SK-N-SH treated with all-trans-retinoic acid at 6 μM for 48 hours (cell line): ENCODE measurements around the gene KIFC3.

Experiments used
- ATAC-seq: fragments of 200-7000 bp; cut with Tn5 transposase; 3 replicates; pipeline ENCODE4 v1.9.1; 2020; ENCODE audit warnings: mild to moderate bottlenecking, moderate library complexity
- ARNTL ChIP-seq: fragments of 450-650 bp; formaldehyde crosslinking; IDR thresholded peaks from 2 replicates; pipeline ENCODE4 v1.5.0; 2020; ENCODE audit warnings: low read depth, mild to moderate bottlenecking, moderate library complexity, borderline replicate concordance
- BACH2 ChIP-seq: fragments of 250-450 bp; sonication (Bioruptor Pico); IDR thresholded peaks from 2 replicates; pipeline ENCODE4 v1.9.0; 2021; ENCODE audit warnings: mild to moderate bottlenecking, borderline replicate concordance
- CREB5 ChIP-seq: fragments of 250-450 bp; sonication (Bioruptor Pico); IDR thresholded peaks from 2 replicates; pipeline ENCODE4 v1.5.1; 2020; ENCODE audit warnings: low read depth, mild to moderate bottlenecking, moderate library complexity
- CSDC2 ChIP-seq: fragments of 250-450 bp; sonication (Bioruptor Pico); IDR thresholded peaks from 2 replicates; pipeline ENCODE4 v1.5.0; 2020; ENCODE audit warnings: mild to moderate bottlenecking, moderate library complexity
- CSRNP3 ChIP-seq: fragments of 250-450 bp; sonication (Bioruptor Pico); IDR thresholded peaks from 2 replicates; pipeline ENCODE4 v1.5.1; 2021; ENCODE audit warnings: mild to moderate bottlenecking, moderate library complexity
- ESRRG ChIP-seq: fragments of 250-450 bp; sonication (Bioruptor Pico); IDR thresholded peaks from 2 replicates; pipeline ENCODE4 v1.6.1; 2021; ENCODE audit warnings: mild to moderate bottlenecking
- GLIS3 ChIP-seq: fragments of 250-450 bp; sonication (Bioruptor Pico); IDR thresholded peaks from 2 replicates; pipeline ENCODE4 v1.5.0; 2020; ENCODE audit warnings: mild to moderate bottlenecking, moderate library complexity
- ISL1 ChIP-seq: fragments of 250-450 bp; sonication (Bioruptor Pico); IDR thresholded peaks from 2 replicates; pipeline ENCODE4 v2.1.2; 2022; ENCODE audit warnings: mild to moderate bottlenecking, moderate library complexity
- OSR1 ChIP-seq: fragments of 250-450 bp; sonication (Bioruptor Pico); IDR thresholded peaks from 2 replicates; pipeline ENCODE4 v1.8.0; 2022; ENCODE audit warnings: moderate library complexity, mild to moderate bottlenecking, inconsistent platforms
- PPARA ChIP-seq: fragments of 250-450 bp; sonication (Bioruptor Pico); IDR thresholded peaks from 2 replicates; pipeline ENCODE4 v1.5.0; 2020; ENCODE audit warnings: mild to moderate bottlenecking, borderline replicate concordance
- RARB ChIP-seq: fragments of 250-450 bp; sonication (Bioruptor Pico); IDR thresholded peaks from 2 replicates; pipeline ENCODE4 v1.8.0; 2021; ENCODE audit warnings: mild to moderate bottlenecking, moderate library complexity
- TCF4 ChIP-seq: fragments of 250-450 bp; sonication (Bioruptor Pico); IDR thresholded peaks from 2 replicates; pipeline ENCODE4 v1.8.0; 2021; ENCODE audit warnings: mild to moderate bottlenecking, moderate library complexity, borderline replicate concordance
- TOX ChIP-seq: fragments of 250-450 bp; sonication (Bioruptor Pico); IDR thresholded peaks from 2 replicates; pipeline ENCODE4 v1.8.0; 2021; ENCODE audit warnings: mild to moderate bottlenecking, moderate library complexity, borderline replicate concordance
- ZC3H10 ChIP-seq: fragments of 250-450 bp; sonication (Bioruptor Pico); IDR thresholded peaks from 2 replicates; pipeline ENCODE4 v1.5.1; 2021; ENCODE audit warnings: mild to moderate bottlenecking, moderate library complexity
- ZFP3 ChIP-seq: fragments of 250-450 bp; sonication (Bioruptor Pico); IDR thresholded peaks from 2 replicates; pipeline ENCODE4 v1.5.0; 2020; ENCODE audit warnings: mild to moderate bottlenecking, moderate library complexity
- ZFP30 ChIP-seq: fragments of 450-650 bp; formaldehyde crosslinking; IDR thresholded peaks from 2 replicates; pipeline ENCODE4 v1.5.0; 2022; ENCODE audit warnings: mild to moderate bottlenecking, moderate library complexity
- ZNF565 ChIP-seq: fragments of 450-650 bp; formaldehyde crosslinking; conservative IDR thresholded peaks from 2 replicates; pipeline ENCODE4 v1.5.0; 2020; ENCODE audit warnings: low read depth, mild to moderate bottlenecking, moderate library complexity
- ZNF70 ChIP-seq: fragments of 450-650 bp; formaldehyde crosslinking; IDR thresholded peaks from 2 replicates; pipeline ENCODE4 v1.5.0; 2020; ENCODE audit warnings: mild to moderate bottlenecking, moderate library complexity
- ZNF8 ChIP-seq: fragments of 450-650 bp; formaldehyde crosslinking; IDR thresholded peaks from 2 replicates; pipeline ENCODE4 v1.5.0; 2020; ENCODE audit warnings: mild to moderate bottlenecking, moderate library complexity
- TF ChIP-seq, protein P1 (sequence below): fragments of 250-450 bp; sonication (Bioruptor Pico); IDR thresholded peaks from 2 replicates; pipeline ENCODE4 v1.5.0; 2020; ENCODE audit warnings: mild to moderate bottlenecking, moderate library complexity
- TF ChIP-seq, protein P2 (sequence below): fragments of 250-450 bp; sonication (Bioruptor Pico); IDR thresholded peaks from 2 replicates; pipeline ENCODE4 v1.8.0; 2020; ENCODE audit warnings: mild to moderate bottlenecking, moderate library complexity, borderline replicate concordance
- TF ChIP-seq, protein P3 (sequence below): fragments of 250-450 bp; sonication (Bioruptor Pico); IDR thresholded peaks from 2 replicates; pipeline ENCODE4 v1.8.0; 2021; ENCODE audit warnings: low read depth, mild to moderate bottlenecking, moderate library complexity, borderline replicate concordance

The KIFC3 gene

DNA sequence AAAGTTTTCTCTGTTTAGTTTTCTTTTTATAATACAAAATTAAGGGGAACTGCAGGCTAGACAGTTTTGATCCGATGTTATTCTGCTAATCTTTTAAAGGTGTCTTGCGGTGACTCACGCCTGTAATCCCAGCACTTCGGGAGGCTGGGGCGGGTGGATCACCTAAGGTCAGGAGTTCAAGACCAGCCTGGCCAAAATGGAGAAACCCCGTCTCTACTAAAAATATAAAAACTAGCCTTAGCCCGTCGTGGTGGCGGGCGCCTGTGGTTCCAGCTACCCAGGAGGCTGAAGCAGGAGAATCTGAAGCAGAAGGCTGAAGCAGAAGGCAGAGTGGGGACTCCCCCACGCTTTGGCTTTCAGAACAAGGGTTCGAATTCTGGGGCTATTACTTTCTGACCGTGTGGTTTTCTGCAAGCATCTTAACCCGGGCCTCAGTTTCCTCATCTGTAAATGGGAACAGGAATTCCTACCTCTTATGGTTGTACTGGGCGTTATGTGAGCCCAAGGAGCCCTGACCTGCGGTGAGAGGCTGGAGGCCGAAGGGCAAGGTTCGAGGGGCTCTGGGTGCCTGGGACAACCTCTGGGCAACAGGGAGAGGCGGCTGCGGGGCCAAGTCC is 67.9 kb downstream of the KIFC3 start (continued):
- no peak for TF ChIP-seq PPARA (CRISPR knock-in tag)
- TF ChIP-seq, all 23 proteins: peak for 0

- no peak for TF ChIP-seq BACH2 (CRISPR knock-in tag)
- TF ChIP-seq, protein P1, sequence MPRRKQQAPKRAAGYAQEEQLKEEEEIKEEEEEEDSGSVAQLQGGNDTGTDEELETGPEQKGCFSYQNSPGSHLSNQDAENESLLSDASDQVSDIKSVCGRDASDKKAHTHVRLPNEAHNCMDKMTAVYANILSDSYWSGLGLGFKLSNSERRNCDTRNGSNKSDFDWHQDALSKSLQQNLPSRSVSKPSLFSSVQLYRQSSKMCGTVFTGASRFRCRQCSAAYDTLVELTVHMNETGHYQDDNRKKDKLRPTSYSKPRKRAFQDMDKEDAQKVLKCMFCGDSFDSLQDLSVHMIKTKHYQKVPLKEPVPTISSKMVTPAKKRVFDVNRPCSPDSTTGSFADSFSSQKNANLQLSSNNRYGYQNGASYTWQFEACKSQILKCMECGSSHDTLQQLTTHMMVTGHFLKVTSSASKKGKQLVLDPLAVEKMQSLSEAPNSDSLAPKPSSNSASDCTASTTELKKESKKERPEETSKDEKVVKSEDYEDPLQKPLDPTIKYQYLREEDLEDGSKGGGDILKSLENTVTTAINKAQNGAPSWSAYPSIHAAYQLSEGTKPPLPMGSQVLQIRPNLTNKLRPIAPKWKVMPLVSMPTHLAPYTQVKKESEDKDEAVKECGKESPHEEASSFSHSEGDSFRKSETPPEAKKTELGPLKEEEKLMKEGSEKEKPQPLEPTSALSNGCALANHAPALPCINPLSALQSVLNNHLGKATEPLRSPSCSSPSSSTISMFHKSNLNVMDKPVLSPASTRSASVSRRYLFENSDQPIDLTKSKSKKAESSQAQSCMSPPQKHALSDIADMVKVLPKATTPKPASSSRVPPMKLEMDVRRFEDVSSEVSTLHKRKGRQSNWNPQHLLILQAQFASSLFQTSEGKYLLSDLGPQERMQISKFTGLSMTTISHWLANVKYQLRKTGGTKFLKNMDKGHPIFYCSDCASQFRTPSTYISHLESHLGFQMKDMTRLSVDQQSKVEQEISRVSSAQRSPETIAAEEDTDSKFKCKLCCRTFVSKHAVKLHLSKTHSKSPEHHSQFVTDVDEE (CRISPR knock-in tag), result no peak
- no peak for TF ChIP-seq CREB5
- no peak for TF ChIP-seq ZFP3
- TF ChIP-seq ESRRG, result no peak
- TF ChIP-seq, protein P2, sequence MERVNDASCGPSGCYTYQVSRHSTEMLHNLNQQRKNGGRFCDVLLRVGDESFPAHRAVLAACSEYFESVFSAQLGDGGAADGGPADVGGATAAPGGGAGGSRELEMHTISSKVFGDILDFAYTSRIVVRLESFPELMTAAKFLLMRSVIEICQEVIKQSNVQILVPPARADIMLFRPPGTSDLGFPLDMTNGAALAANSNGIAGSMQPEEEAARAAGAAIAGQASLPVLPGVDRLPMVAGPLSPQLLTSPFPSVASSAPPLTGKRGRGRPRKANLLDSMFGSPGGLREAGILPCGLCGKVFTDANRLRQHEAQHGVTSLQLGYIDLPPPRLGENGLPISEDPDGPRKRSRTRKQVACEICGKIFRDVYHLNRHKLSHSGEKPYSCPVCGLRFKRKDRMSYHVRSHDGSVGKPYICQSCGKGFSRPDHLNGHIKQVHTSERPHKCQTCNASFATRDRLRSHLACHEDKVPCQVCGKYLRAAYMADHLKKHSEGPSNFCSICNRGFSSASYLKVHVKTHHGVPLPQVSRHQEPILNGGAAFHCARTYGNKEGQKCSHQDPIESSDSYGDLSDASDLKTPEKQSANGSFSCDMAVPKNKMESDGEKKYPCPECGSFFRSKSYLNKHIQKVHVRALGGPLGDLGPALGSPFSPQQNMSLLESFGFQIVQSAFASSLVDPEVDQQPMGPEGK (CRISPR knock-in tag), result no peak
- TF ChIP-seq GLIS3, result no peak
- no peak for TF ChIP-seq ISL1 (CRISPR knock-in tag)
- no peak for TF ChIP-seq ZFP30 (CRISPR knock-in tag)
- no peak for TF ChIP-seq ARNTL
- TF ChIP-seq ZC3H10 (CRISPR knock-in tag), result no peak
- TF ChIP-seq TCF4 (CRISPR knock-in tag), result no peak
- TF ChIP-seq ZNF8 (CRISPR knock-in tag), result no peak
- no peak for TF ChIP-seq CSRNP3 (CRISPR knock-in tag)
- TF ChIP-seq, protein P3, sequence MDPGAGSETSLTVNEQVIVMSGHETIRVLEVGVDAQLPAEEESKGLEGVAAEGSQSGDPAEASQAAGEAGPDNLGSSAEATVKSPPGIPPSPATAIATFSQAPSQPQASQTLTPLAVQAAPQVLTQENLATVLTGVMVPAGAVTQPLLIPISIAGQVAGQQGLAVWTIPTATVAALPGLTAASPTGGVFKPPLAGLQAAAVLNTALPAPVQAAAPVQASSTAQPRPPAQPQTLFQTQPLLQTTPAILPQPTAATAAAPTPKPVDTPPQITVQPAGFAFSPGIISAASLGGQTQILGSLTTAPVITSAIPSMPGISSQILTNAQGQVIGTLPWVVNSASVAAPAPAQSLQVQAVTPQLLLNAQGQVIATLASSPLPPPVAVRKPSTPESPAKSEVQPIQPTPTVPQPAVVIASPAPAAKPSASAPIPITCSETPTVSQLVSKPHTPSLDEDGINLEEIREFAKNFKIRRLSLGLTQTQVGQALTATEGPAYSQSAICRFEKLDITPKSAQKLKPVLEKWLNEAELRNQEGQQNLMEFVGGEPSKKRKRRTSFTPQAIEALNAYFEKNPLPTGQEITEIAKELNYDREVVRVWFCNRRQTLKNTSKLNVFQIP, result no peak
- no peak for TF ChIP-seq OSR1
- TF ChIP-seq PPARA (CRISPR knock-in tag), result no peak
- no peak for TF ChIP-seq RARB (CRISPR knock-in tag)
- no peak for TF ChIP-seq ZNF565 (CRISPR knock-in tag)
- no peak for TF ChIP-seq CSDC2 (CRISPR knock-in tag)
- TF ChIP-seq, all 23 proteins: peak for 0
- ATAC-seq, result no peak
Observed at GRCh38 chr16:57732714-57733113, 69.6 kb downstream of the KIFC3 start.

- no peak for ATAC-seq
- no peak for TF ChIP-seq ZNF70 (CRISPR knock-in tag)
- TF ChIP-seq, protein P1 (CRISPR knock-in tag), result no peak
- TF ChIP-seq, protein P2 (CRISPR knock-in tag), result no peak
- no peak for TF ChIP-seq BACH2 (CRISPR knock-in tag)
- no peak for TF ChIP-seq TOX (CRISPR knock-in tag)
- no peak for TF ChIP-seq ZNF565 (CRISPR knock-in tag)
- no peak for TF ChIP-seq TCF4 (CRISPR knock-in tag)
- no peak for TF ChIP-seq ARNTL
- TF ChIP-seq ZFP3, result no peak
- no peak for TF ChIP-seq ZNF8 (CRISPR knock-in tag)
- TF ChIP-seq, protein P3, result no peak
- no peak for TF ChIP-seq ZC3H10 (CRISPR knock-in tag)
- TF ChIP-seq, all 23 proteins: peak for 0
Observed at GRCh38 chr16:57732037-57732436, 70.3 kb downstream of the KIFC3 start.
